ENCODE results near the gene RPS6KB2.
"Not testable (repeated sequence)": the region's sequence is repeated elsewhere in the genome, so short reads cannot be mapped to it uniquely, and the experiment has no call there.

The RPS6KB2 gene

DNA sequence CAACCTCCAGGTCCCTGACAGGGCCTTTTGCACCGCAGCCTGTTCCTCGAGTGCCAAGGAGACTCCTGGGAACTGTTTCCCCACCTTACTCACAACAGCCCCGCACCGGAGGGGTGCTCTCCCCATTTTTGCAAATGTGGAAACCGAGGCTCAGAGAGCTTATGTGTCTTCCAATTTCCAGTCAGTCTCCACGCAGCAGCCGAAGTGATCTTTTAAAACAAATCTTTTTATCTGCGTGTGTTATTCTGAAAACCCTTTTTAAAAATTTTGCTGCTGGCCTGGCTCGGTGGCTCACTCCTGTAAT, 41.2 kb downstream of the RPS6KB2 start:
- POLR2A ChIA-PET, result interaction anchor here (1.5 kb wide), 1 partner anchor 32 kb away, joined by 4 read pairs; the partner anchor contains the start of gene PTPRCAP
- DNase-seq, result no peak

DNA sequence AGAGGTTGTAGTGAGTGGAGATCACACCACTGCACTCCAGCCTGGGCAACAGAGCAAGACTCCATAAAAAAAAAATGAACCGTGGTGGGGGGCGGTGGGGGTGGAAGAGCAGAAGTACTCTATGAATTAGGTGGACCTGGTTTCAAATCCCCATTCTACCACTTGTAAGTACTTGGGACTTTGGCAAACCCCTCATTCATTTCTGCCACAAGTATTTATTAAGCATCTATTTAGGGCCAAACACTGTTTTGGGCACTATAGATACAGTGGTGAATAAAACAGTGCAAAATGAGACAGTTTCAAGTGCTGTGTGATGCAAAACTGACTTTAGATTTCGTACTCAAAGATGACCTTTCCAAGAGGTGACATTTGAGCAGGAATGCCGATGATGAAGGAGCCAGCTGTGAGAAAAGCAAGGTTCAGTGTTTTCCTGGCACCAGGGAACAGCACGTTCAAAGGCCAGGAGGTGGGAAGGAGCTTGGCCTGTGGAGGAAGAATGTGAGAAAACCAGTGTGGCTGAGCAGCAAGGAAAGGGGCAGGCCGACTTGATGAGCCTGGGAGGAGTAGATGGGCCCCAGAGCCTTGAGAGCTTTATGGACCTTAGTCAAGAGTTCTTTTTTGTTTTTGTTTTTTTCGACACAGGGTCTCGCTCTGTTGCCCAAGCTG, 42.2 kb downstream of the RPS6KB2 start:
- Histone ChIP-seq H3K27me3 (replicated peaks in 2 of 5; ENCODE audit: control insufficient read depth in 4 of 5, insufficient read depth in 5 of 5, low read length in 4 of 5) (peaks cover 0 to 3% (median 0%) of the 10 kb centered on the region in 5 experiments), H3K27ac (ENCODE audit: insufficient read depth in 1 of 2, low read depth in 1 of 2, low read length in 2 of 2, poor library complexity in 1 of 2, severe bottlenecking in 2 of 2) (no peak overlapping the region), H3K4me3 (ENCODE audit: control insufficient read depth in 1 of 7, extremely low read depth in 1 of 7, insufficient read depth in 4 of 7, low read depth in 2 of 7, low read length in 6 of 7) (no peak overlapping the region), H3K9me3 (ENCODE audit: control extremely low read depth in 1 of 5, control insufficient read depth in 4 of 5, insufficient read depth in 2 of 5, low read depth in 1 of 5, low read length in 4 of 5) (no peaks in the 10 kb centered on the region), H3K36me3 (ENCODE audit: control insufficient read depth in 4 of 4, insufficient read depth in 4 of 4, low read length in 3 of 4) (no peaks in the 10 kb centered on the region), H3K4me1 (ENCODE audit: control extremely low read depth in 1 of 4, control insufficient read depth in 4 of 4, insufficient read depth in 4 of 4, low read length in 3 of 4) (peaks cover 0 to 31% (median 18%) of the 10 kb centered on the region in 4 experiments)
- WGBS (ENCODE audit: insufficient coverage), result 93% methylated on average over 6 of the region's 8 CpGs
- ChIA-PET CTCF (interaction anchor here (4.1 kb wide), 1 partner anchor 69 kb away, joined by 30 read pairs; the partner anchor contains the start of genes PPP1CA and TBC1D10C), POLR2A (no interaction called here)
- DNase-seq, result no peak

More for the DNA sequence above, 41.2 kb downstream of the RPS6KB2 start:
- CTCF ChIA-PET, result interaction anchor here (0.7 to 4.1 kb wide), 6 partner anchors 18 to 89 kb away, joined by 3 to 30 read pairs (median 3); partner anchors contain the start of genes PPP1CA, PTPRCAP and TBC1D10C
- 23% methylated on average over 9 of the region's 9 CpGs for WGBS (ENCODE audit: insufficient coverage)
- Histone ChIP-seq H3K4me1 (ENCODE audit: control extremely low read depth in 1 of 4, control insufficient read depth in 4 of 4, insufficient read depth in 4 of 4, low read length in 3 of 4) (peaks cover 3 to 37% (median 25%) of the 10 kb centered on the region in 4 experiments), H3K27ac (ENCODE audit: insufficient read depth in 1 of 2, low read depth in 1 of 2, low read length in 2 of 2, poor library complexity in 1 of 2, severe bottlenecking in 2 of 2) (peak overlapping the region; percentile 33 to 68), H3K9me3 (ENCODE audit: control extremely low read depth in 1 of 5, control insufficient read depth in 4 of 5, insufficient read depth in 2 of 5, low read depth in 1 of 5, low read length in 4 of 5) (no peaks in the 10 kb centered on the region), H3K36me3 (ENCODE audit: control insufficient read depth in 4 of 4, insufficient read depth in 4 of 4, low read length in 3 of 4) (no peaks in the 10 kb centered on the region), H3K4me3 (ENCODE audit: control insufficient read depth in 1 of 7, extremely low read depth in 1 of 7, insufficient read depth in 4 of 7, low read depth in 2 of 7, low read length in 6 of 7) (peak overlapping the region; percentile 44 to 88 (median 71)), H3K27me3 (replicated peaks in 2 of 5; ENCODE audit: control insufficient read depth in 4 of 5, insufficient read depth in 5 of 5, low read length in 4 of 5) (peaks cover 0 to 2% (median 0%) of the 10 kb centered on the region in 5 experiments)

DNA sequence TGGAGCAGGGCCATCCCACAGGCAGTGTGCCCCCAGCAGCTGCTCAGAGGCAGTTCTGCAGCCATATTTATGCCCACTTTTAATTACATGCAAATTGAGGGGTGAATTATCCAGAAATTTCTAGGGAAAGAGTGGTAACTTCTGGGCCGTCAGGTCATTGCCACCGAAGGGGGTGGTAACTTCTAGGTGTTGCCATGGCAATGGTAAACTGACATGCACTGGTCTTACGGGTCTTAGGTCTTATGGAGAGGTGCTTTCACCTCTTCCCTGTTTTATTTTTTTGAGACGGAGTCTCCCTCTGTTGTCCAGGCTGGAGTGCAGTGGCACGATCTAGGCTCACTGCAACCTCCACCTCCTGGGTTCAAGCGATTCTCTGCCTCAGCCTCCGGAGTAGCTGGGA, 44.6 kb downstream of the RPS6KB2 start:
- no peaks in the 10 kb centered on the region for H3K36me3 ChIP-seq (ENCODE audit: control insufficient read depth in 4 of 4, insufficient read depth in 4 of 4, low read length in 3 of 4)
- 93% methylated on average over 7 of the region's 7 CpGs for WGBS (ENCODE audit: insufficient coverage)
- peaks cover 0 to 16% (median 11%) of the 10 kb centered on the region in 4 experiments for H3K4me1 ChIP-seq (ENCODE audit: control extremely low read depth in 1 of 4, control insufficient read depth in 4 of 4, insufficient read depth in 4 of 4, low read length in 3 of 4)
- DNase-seq, result no peak
- peaks cover 0 to 3% (median 0%) of the 10 kb centered on the region in 5 experiments for H3K27me3 ChIP-seq (replicated peaks in 2 of 5; ENCODE audit: control insufficient read depth in 4 of 5, insufficient read depth in 5 of 5, low read length in 4 of 5)
- no peak overlapping the region for H3K27ac ChIP-seq (ENCODE audit: insufficient read depth in 1 of 2, low read depth in 1 of 2, low read length in 2 of 2, poor library complexity in 1 of 2, severe bottlenecking in 2 of 2)
- ChIA-PET POLR2A (no interaction called here), CTCF (interaction anchor here (1.1 to 2.0 kb wide), 2 partner anchors 90 to 119 kb away, joined by 3 to 5 read pairs; no protein-coding TSS in a partner anchor)
- no peaks in the 10 kb centered on the region for H3K9me3 ChIP-seq (ENCODE audit: control extremely low read depth in 1 of 5, control insufficient read depth in 4 of 5, insufficient read depth in 2 of 5, low read depth in 1 of 5, low read length in 4 of 5)
- H3K4me3 ChIP-seq (ENCODE audit: control insufficient read depth in 1 of 7, extremely low read depth in 1 of 7, insufficient read depth in 4 of 7, low read depth in 2 of 7, low read length in 6 of 7), result no peak overlapping the region

DNA sequence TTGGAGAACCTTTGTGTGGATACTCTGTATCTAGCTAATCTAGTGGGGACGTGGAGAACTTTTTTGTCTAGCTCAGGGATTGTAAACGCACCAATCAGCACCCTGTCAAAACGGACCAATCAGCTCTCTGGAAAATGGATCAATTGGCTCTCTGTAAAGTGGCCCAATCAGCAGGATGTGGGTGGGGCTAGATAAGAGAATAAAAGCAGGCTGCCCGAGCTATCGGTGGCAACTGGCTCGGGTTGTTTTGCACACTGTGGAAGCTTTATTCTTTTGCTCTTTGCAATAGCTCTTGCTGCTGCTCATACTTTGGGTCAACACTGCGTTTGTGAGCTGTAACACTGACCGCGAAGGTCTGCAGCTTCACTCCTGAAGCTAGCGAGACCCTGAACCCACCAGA, 48.4 kb downstream of the RPS6KB2 start:
- H3K27me3 ChIP-seq (replicated peaks in 2 of 5; ENCODE audit: control insufficient read depth in 4 of 5, insufficient read depth in 5 of 5, low read length in 4 of 5); H3K36me3 ChIP-seq (ENCODE audit: control insufficient read depth in 4 of 4, insufficient read depth in 4 of 4, low read length in 3 of 4); H3K4me1 ChIP-seq (ENCODE audit: control extremely low read depth in 1 of 4, control insufficient read depth in 4 of 4, insufficient read depth in 4 of 4, low read length in 3 of 4); H3K4me3 ChIP-seq (ENCODE audit: control insufficient read depth in 1 of 7, extremely low read depth in 1 of 7, insufficient read depth in 4 of 7, low read depth in 2 of 7, low read length in 6 of 7); DNase-seq; H3K9me3 ChIP-seq (ENCODE audit: control extremely low read depth in 1 of 5, control insufficient read depth in 4 of 5, insufficient read depth in 2 of 5, low read depth in 1 of 5, low read length in 4 of 5); H3K27ac ChIP-seq (ENCODE audit: insufficient read depth in 1 of 2, low read depth in 1 of 2, low read length in 2 of 2, poor library complexity in 1 of 2, severe bottlenecking in 2 of 2): not testable (repeated sequence)
- ChIA-PET CTCF (interaction anchor here (0.9 to 1.0 kb wide), 2 partner anchors 51 to 75 kb away, joined by 3 read pairs; partner anchors contain the start of gene PPP1CA), POLR2A (interaction anchor here (1.5 kb wide), 1 partner anchor 123 kb away, joined by 3 read pairs; the partner anchor contains the start of gene POLD4)
- WGBS (ENCODE audit: insufficient coverage), result 92% methylated on average over 10 of the region's 10 CpGs

DNA sequence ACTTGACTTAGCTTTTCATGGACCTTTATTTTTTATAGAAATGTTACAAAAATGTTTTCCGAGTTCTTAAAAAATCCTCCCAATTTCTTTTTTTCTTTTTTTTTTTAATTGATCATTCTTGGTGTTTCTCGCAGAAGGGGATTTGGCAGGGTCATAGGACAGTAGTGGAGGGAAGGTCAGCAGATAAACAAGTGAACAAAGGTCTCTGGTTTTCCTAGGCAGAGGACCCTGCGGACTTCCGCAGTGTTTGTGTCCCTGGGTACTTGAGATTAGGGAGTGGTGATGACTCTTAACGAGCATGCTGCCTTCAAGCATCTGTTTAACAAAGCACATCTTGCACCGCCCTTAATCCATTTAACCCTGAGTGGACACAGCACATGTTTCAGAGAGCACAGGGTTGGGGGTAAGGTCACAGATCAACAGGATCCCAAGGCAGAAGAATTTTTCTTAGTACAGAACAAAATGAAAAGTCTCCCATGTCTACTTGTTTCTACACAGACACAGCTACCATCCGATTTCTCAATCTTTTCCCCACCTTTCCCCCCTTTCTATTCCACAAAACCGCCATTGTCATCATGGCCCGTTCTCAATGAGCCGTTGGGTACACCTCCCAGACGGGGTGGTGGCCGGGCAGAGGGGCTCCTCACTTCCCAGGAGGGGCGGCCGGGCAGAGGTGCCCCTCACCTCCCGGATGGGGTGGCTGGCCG, 49.2 kb downstream of the RPS6KB2 start:
- POLR2A ChIA-PET; H3K4me1 ChIP-seq (ENCODE audit: control extremely low read depth in 1 of 4, control insufficient read depth in 4 of 4, insufficient read depth in 4 of 4, low read length in 3 of 4); DNase-seq; H3K36me3 ChIP-seq (ENCODE audit: control insufficient read depth in 4 of 4, insufficient read depth in 4 of 4, low read length in 3 of 4); H3K27me3 ChIP-seq (replicated peaks in 2 of 5; ENCODE audit: control insufficient read depth in 4 of 5, insufficient read depth in 5 of 5, low read length in 4 of 5); H3K27ac ChIP-seq (ENCODE audit: insufficient read depth in 1 of 2, low read depth in 1 of 2, low read length in 2 of 2, poor library complexity in 1 of 2, severe bottlenecking in 2 of 2); H3K9me3 ChIP-seq (ENCODE audit: control extremely low read depth in 1 of 5, control insufficient read depth in 4 of 5, insufficient read depth in 2 of 5, low read depth in 1 of 5, low read length in 4 of 5); H3K4me3 ChIP-seq (ENCODE audit: control insufficient read depth in 1 of 7, extremely low read depth in 1 of 7, insufficient read depth in 4 of 7, low read depth in 2 of 7, low read length in 6 of 7): not testable (repeated sequence)
- CTCF ChIA-PET, result interaction anchor here (0.9 to 1.0 kb wide), 2 partner anchors 52 to 76 kb away, joined by 3 read pairs; partner anchors contain the start of gene PPP1CA
- WGBS (ENCODE audit: insufficient coverage), result 86% methylated on average over 1 of the region's 16 CpGs

DNA sequence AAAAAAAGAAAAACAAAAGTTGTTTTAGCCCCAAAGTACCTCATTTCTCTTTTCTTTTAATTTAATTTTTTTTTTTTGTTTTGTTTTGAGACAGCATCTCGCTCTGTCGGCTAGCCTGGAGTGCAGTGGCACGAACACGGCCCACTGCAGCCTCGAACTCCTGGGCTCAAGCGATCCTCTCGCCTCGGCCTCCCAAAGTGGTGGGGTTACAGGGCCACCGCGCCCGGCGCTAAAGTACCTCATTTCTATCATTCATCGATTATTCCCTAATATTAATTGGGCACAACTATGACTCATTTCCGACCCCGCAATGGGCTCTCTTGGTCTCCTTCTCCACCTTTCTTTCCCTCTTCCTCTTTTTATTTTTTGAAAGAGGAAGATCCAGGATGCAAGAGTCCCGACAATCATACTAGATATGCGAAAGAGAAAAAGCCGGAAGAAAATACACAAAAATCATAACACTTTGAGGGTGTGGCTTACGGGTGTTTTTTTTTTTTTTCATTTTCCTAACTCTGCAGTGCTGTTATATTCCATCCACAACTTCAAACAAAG, 54.1 kb downstream of the RPS6KB2 start:
- Histone ChIP-seq H3K9me3 (ENCODE audit: control extremely low read depth in 1 of 5, control insufficient read depth in 4 of 5, insufficient read depth in 2 of 5, low read depth in 1 of 5, low read length in 4 of 5) (no peaks in the 10 kb centered on the region), H3K27ac (ENCODE audit: insufficient read depth in 1 of 2, low read depth in 1 of 2, low read length in 2 of 2, poor library complexity in 1 of 2, severe bottlenecking in 2 of 2) (peak overlapping the region; percentile 40 to 81), H3K4me1 (ENCODE audit: control extremely low read depth in 1 of 4, control insufficient read depth in 4 of 4, insufficient read depth in 4 of 4, low read length in 3 of 4) (peaks cover 10 to 39% (median 35%) of the 10 kb centered on the region in 4 experiments), H3K27me3 (replicated peaks in 2 of 5; ENCODE audit: control insufficient read depth in 4 of 5, insufficient read depth in 5 of 5, low read length in 4 of 5) (no peaks in the 10 kb centered on the region), H3K4me3 (ENCODE audit: control insufficient read depth in 1 of 7, extremely low read depth in 1 of 7, insufficient read depth in 4 of 7, low read depth in 2 of 7, low read length in 6 of 7) (peak overlapping the region; percentile 41 to 86 (median 75)), H3K36me3 (ENCODE audit: control insufficient read depth in 4 of 4, insufficient read depth in 4 of 4, low read length in 3 of 4) (peaks cover 0 to 8% (median 2%) of the 10 kb centered on the region in 4 experiments)
- ChIA-PET POLR2A (interaction anchor here (0.6 kb wide), 1 partner anchor 10 kb away, joined by 3 read pairs; no protein-coding TSS in a partner anchor), CTCF (interaction anchor here (0.6 to 0.7 kb wide), 2 partner anchors 12 to 43 kb away, joined by 3 read pairs; no protein-coding TSS in a partner anchor)
- WGBS (ENCODE audit: insufficient coverage), result 34% methylated on average over 15 of the region's 19 CpGs
- no peak for DNase-seq

All from common myeloid progenitor, CD34-positive (primary cell).